H1 (cell line): ENCODE data around the gene SLC22A23.

Experiments used
- JUN ChIP-seq: IDR thresholded peaks from 2 replicates; pipeline ENCODE4 v1.6.1; 2011; ENCODE audit warnings: low read depth, mild to moderate bottlenecking, improper control_type of control experiment, low read length
- POLR2A ChIP-seq, 2 experiments: IDR thresholded peaks; 1 replicate in 1 of 2; 2 replicates in 1 of 2; pipeline ENCODE4 v1.6.1; 2011; ENCODE audit warnings: low read depth in 2 of 2, low read length in 2 of 2, mild to moderate bottlenecking in 2 of 2; ENCODE audit errors: control extremely low read depth in 1 of 2
- RAD21 ChIP-seq, 2 experiments: IDR thresholded peaks in 1 of 2; conservative IDR thresholded peaks in 1 of 2; 2 replicates each; pipeline ENCODE4 v1.6.1; 2011; ENCODE audit warnings: low read depth in 2 of 2, low read length in 2 of 2, improper control_type of control experiment in 1 of 2, inconsistent platforms in 1 of 2, mild to moderate bottlenecking in 1 of 2, moderate library complexity in 1 of 2
- SP2 ChIP-seq: IDR thresholded peaks from 2 replicates; pipeline ENCODE4 v1.6.1; 2012; ENCODE audit warnings: mild to moderate bottlenecking, low read length, inconsistent platforms
- TF ChIP-seq, protein P1 (sequence below): IDR thresholded peaks from 2 replicates; pipeline ENCODE4 v1.6.1; 2012; ENCODE audit warnings: inconsistent platforms
- TF ChIP-seq, protein P2 (sequence below), 3 experiments: IDR thresholded peaks; 1 replicate in 2 of 3; 2 replicates in 1 of 3; pipeline versions ENCODE4 v1.5.1 to v1.6.1; 2011; ENCODE audit warnings: low read length in 3 of 3, mild to moderate bottlenecking in 3 of 3, inconsistent platforms in 2 of 3, low read depth in 1 of 3, moderate library complexity in 1 of 3; ENCODE audit not compliant: insufficient read depth in 1 of 3; ENCODE audit errors: control extremely low read depth in 1 of 3

DNA sequence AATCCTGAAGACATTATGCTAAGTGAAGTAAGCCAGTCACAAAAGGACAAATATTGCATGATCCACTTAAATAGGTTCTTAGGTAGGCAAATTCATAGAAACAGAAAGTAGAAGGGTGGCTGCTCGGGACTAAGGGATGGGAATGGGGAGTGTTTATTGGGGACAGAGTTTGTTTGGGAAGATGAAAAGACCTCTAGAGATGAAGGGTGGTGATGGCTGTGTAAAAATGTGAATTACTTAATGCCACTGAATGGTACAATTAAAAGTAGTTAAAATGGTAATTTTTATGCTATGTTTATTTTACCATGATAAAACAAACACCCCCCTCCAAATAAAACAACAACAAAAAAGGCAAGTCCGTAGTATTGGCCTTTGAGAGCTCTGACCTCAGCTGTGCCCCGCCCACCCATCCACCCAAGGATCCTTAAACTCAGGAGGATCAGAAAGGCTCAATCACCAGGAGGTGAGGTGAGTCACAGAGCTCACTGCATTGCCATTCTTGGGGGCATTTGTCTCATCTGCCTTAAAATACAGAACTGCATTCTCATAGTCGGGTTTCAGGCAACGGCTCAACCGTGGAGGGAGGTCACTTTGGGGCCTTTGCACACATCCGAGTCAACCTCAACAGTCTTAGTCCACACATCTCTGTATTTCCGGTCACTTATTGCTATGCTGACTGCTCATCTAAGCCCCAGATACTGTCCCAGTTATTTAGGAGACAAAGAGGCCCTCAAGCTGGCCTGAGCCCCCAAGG, 96.7 kb downstream of the SLC22A23 start:
- TF ChIP-seq JUN (no peak), POLR2A (IDR thresholded peaks at IDR 0.05; ENCODE audit: control extremely low read depth in 1 of 2, low read depth in 2 of 2, low read length in 2 of 2) (no peak), SP2 (no peak), RAD21 (IDR thresholded peaks at IDR 0.05 in 1 of 2, conservative IDR thresholded peaks at IDR 0.05 in 1 of 2; ENCODE audit: low read depth in 2 of 2, low read length in 2 of 2) (no peak)
- TF ChIP-seq, protein P1, sequence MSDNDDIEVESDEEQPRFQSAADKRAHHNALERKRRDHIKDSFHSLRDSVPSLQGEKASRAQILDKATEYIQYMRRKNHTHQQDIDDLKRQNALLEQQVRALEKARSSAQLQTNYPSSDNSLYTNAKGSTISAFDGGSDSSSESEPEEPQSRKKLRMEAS, result no peak
- TF ChIP-seq, protein P2, sequence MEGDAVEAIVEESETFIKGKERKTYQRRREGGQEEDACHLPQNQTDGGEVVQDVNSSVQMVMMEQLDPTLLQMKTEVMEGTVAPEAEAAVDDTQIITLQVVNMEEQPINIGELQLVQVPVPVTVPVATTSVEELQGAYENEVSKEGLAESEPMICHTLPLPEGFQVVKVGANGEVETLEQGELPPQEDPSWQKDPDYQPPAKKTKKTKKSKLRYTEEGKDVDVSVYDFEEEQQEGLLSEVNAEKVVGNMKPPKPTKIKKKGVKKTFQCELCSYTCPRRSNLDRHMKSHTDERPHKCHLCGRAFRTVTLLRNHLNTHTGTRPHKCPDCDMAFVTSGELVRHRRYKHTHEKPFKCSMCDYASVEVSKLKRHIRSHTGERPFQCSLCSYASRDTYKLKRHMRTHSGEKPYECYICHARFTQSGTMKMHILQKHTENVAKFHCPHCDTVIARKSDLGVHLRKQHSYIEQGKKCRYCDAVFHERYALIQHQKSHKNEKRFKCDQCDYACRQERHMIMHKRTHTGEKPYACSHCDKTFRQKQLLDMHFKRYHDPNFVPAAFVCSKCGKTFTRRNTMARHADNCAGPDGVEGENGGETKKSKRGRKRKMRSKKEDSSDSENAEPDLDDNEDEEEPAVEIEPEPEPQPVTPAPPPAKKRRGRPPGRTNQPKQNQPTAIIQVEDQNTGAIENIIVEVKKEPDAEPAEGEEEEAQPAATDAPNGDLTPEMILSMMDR (IDR thresholded peaks at IDR 0.05; ENCODE audit: control extremely low read depth in 1 of 3, insufficient read depth in 1 of 3, low read depth in 1 of 3, low read length in 3 of 3), result no peak
